H1 (cell line): Measurements from ENCODE around the gene HK2. TPM values are rescaled to one million over a fixed set of nuclear protein-coding genes. Genes with fewer than 3 reads are reported as not detected.

Experiments used
- CHD7 ChIP-seq: fragments of 300-600 bp; sonication (generic); IDR thresholded peaks from 2 replicates; pipeline ENCODE4 v1.7.1; 2012; ENCODE audit warnings: low read length, moderate library complexity, mild to moderate bottlenecking, inconsistent platforms; ENCODE audit not compliant: insufficient replicate concordance
- E2F6 ChIP-seq: IDR thresholded peaks from 2 replicates; pipeline ENCODE4 v1.6.1; 2012; ENCODE audit warnings: inconsistent platforms
- RBBP5 ChIP-seq: IDR thresholded peaks from 2 replicates; pipeline ENCODE4 v1.7.1; 2012; ENCODE audit warnings: low read depth, mild to moderate bottlenecking, inconsistent platforms, low read length, moderate library complexity, borderline replicate concordance
- polyA plus RNA-seq, 7 experiments: library from polyadenylated mRNA; depleted of rRNA in 3 of 7; stranded (reverse) in 5 of 7; unstranded in 2 of 7; fragments of >200 nt in 5 of 7; fragments of 200-250 nt in 2 of 7; gene quantifications; 1 replicate in 5 of 7; 2 replicates in 1 of 7; 4 replicates in 1 of 7; pipeline versions ENCODE4 v1.2.1 to v1.2.3, GENCODE V29; 2011 to 2013; ENCODE audit warnings: missing spikeins in 2 of 7, mixed read lengths in 2 of 7
- total RNA-seq: library from RNA; stranded (reverse); fragmentation: NEBNext Ultra II Directional; extraction: Animal tissue kit (Norgen Biotek cat#: 25700); gene quantifications from 2 replicates; pipeline ENCODE4 v1.2.1, GENCODE V29; 2021

The HK2 gene
- total and polyA plus RNA-seq, 2 of the 8 experiments (the other 6 are each of a cell fraction or from before 2014, with no cell fraction given): 22.1 to 61.9 TPM

GRCh38 chr2:74890711-74891110, 56.8 kb downstream of the HK2 start (continued):
- TF ChIP-seq CHD7: no peak
- no peak for TF ChIP-seq RBBP5
- no peak for TF ChIP-seq E2F6
